Activated CD8-positive, alpha-beta memory T cell treated with anti-CD3 and anti-CD28 coated beads, Interleukin-2, amount 50 U/mL, for 24 hours (primary cell): Measurements from ENCODE around the gene LIG1.
"Not testable (repeated sequence)": the region's sequence is repeated elsewhere in the genome, so short reads cannot be mapped to it uniquely, and the experiment has no call there.

Source experiments
- DNase-seq: peaks from one replicate; pipeline ENCODE4 v3.0.0-alpha.2; 2020; ENCODE audit errors: extremely low read depth

The LIG1 gene

GRCh38 chr19:48085076-48085475, 85.1 kb downstream of the LIG1 start:
- no peak for DNase-seq

GRCh38 chr19:48081106-48081505, 89.0 kb downstream of the LIG1 start:
- no peak for DNase-seq

- DNase-seq, result not testable (repeated sequence)
Measured at GRCh38 chr19:48070177-48070769, 99.9 kb downstream of the LIG1 start.

GRCh38 chr19:48069435-48069834, 100.7 kb downstream of the LIG1 start:
- DNase-seq, result no peak
